ENCODE data around the gene AKAP6. TPM values are rescaled to one million over a fixed set of nuclear protein-coding genes. Genes with fewer than 3 reads are reported as not detected.

AKAP6 gene
- total RNA-seq, 1 donor from 2014 or later: 600 TPM

DNA sequence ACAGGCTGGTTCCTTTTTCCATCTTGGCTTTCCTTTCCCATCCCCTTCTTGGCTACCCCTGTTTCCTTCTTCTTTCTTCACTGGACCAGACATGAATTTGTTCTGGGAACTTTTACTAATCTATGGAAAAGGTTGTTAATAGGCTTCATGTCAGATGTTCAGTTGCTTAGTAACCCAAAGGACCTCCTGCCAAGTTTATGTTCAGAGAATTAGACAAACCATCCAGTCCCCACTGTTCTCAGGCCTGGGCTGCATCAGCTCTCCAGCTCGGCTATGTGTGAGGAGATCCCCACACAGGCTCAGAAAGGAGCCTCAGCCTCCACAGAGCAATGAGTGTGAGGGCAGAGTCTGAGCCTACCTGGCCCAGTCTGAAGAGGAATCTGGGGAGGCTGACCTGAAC is 78.0 kb downstream of the AKAP6 start:
- no peak overlapping the region for H3K27ac Mint-ChIP-seq (ENCODE audit: unreplicated experiment)
- H3K4me3 Mint-ChIP-seq (ENCODE audit: unreplicated experiment): no peak overlapping the region
- peaks cover 6% of the 10 kb centered on the region for H3K27me3 Mint-ChIP-seq (ENCODE audit: unreplicated experiment)
- TF ChIP-seq, protein P1, sequence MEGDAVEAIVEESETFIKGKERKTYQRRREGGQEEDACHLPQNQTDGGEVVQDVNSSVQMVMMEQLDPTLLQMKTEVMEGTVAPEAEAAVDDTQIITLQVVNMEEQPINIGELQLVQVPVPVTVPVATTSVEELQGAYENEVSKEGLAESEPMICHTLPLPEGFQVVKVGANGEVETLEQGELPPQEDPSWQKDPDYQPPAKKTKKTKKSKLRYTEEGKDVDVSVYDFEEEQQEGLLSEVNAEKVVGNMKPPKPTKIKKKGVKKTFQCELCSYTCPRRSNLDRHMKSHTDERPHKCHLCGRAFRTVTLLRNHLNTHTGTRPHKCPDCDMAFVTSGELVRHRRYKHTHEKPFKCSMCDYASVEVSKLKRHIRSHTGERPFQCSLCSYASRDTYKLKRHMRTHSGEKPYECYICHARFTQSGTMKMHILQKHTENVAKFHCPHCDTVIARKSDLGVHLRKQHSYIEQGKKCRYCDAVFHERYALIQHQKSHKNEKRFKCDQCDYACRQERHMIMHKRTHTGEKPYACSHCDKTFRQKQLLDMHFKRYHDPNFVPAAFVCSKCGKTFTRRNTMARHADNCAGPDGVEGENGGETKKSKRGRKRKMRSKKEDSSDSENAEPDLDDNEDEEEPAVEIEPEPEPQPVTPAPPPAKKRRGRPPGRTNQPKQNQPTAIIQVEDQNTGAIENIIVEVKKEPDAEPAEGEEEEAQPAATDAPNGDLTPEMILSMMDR (IDR thresholded peaks at IDR 0.05; ENCODE audit: partially characterized antibody, unreplicated experiment): no peak
- no peak for DNase-seq
- H3K9me3 Mint-ChIP-seq (ENCODE audit: unreplicated experiment): peaks cover 11% of the 10 kb centered on the region
- no peaks in the 10 kb centered on the region for H3K36me3 Mint-ChIP-seq (ENCODE audit: unreplicated experiment)
- H3K4me1 Mint-ChIP-seq (ENCODE audit: low read depth, unreplicated experiment): peaks cover 32% of the 10 kb centered on the region

DNA sequence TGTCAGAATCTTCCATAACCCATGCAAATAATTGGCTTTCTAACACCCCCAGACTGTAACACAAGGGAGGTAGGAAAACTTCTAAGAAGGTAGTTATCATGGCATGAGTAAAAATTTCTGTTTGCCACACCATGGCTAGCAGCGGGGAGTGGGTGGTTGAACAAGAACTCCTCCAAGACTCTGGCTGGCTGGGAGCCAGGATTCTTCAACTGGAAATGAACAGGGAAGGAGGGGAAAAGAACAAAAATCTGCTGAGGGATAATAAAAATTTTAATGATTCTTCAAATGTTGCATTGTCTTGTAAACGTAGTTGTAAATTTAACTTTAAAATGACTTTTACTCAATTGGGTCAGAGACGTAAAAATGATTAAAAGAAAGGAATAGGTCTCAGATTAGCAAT is 78.9 kb downstream of the AKAP6 start:
- DNase-seq: no peak
- Mint-ChIP-seq H3K27ac (ENCODE audit: unreplicated experiment) (no peak overlapping the region), H3K4me3 (ENCODE audit: unreplicated experiment) (no peak overlapping the region), H3K27me3 (ENCODE audit: unreplicated experiment) (peaks cover 6% of the 10 kb centered on the region), H3K36me3 (ENCODE audit: unreplicated experiment) (no peaks in the 10 kb centered on the region), H3K4me1 (ENCODE audit: low read depth, unreplicated experiment) (peaks cover 38% of the 10 kb centered on the region), H3K9me3 (ENCODE audit: unreplicated experiment) (peaks cover 9% of the 10 kb centered on the region)
- TF ChIP-seq, protein P1 (IDR thresholded peaks at IDR 0.05; ENCODE audit: partially characterized antibody, unreplicated experiment): no peak

DNA sequence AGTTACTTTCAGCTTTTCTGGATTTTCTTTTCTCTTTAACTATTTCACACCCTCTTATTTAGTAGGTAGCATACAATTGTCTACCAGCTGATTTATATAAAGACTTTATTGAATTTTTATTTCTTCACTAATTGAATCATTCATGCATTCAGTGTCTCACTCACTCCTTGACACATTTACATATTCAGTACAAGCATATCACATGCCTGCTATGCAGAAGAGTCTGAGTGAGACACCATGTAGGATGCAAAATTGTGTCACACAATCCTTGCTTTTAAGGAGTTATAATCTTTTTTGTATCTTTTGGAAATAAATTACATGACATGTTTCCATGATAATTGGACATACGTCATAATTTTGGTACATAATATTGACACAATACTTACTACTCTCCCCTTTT is 83.0 kb downstream of the AKAP6 start:
- DNase-seq: no peak
- TF ChIP-seq, protein P1 (IDR thresholded peaks at IDR 0.05; ENCODE audit: partially characterized antibody, unreplicated experiment): no peak
- Mint-ChIP-seq H3K27ac (ENCODE audit: unreplicated experiment) (peak overlapping the region; percentile 38), H3K36me3 (ENCODE audit: unreplicated experiment) (no peaks in the 10 kb centered on the region), H3K27me3 (ENCODE audit: unreplicated experiment) (no peaks in the 10 kb centered on the region), H3K9me3 (ENCODE audit: unreplicated experiment) (peaks cover 3% of the 10 kb centered on the region), H3K4me3 (ENCODE audit: unreplicated experiment) (no peak overlapping the region), H3K4me1 (ENCODE audit: low read depth, unreplicated experiment) (peaks cover 36% of the 10 kb centered on the region)

DNA sequence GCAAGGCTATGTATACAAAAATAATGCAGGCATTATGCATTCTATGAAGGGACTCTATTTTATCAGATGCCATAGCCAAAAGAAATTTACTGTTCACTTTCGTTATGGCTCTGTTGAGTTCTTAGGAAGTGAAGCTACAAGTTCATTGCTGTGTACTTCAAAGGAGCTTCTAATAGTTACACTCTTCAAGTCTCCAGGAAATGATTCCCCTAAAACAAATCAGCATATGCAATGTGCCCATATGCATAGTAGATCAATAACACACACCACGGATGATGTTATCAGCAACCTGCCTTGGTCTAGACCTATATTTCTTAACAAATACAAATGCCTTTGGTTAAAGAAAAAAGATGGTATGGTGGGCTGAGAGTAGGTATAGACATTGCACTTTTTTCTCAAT is 83.4 kb downstream of the AKAP6 start:
- peak overlapping the region; percentile 38 for H3K27ac Mint-ChIP-seq (ENCODE audit: unreplicated experiment)
- H3K9me3 Mint-ChIP-seq (ENCODE audit: unreplicated experiment): peaks cover 2% of the 10 kb centered on the region
- peaks cover 35% of the 10 kb centered on the region for H3K4me1 Mint-ChIP-seq (ENCODE audit: low read depth, unreplicated experiment)

DNA sequence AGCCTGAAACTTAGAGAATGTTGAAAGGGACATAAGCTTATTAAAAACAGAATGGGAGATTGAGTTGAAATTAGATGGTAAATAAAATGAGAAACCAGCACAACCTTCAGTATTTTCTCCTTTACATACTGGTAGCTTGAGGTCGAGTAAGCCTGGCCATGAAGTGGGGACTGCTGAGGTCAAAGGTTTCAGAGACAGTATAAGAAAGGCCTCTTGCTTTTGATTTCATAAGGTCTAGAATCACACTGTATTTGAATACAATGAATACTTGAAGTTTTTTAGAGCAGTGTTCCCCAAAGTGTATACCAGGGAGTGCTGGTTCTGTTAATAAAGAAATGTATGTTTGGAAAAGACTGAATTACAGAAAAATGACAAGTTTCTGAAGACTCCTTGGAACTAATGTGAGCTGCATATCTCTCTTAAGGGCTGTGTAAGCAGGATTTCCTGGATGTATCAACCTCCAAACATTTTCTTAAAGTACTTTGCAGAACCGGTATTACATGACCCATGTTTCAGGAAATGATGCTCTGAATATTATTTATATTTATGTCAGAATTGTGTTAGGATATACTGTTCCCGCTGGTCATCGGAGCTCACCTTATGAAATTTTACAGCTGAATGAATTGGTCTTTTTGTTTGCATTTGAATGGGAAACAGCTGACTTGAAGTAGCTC is 85.0 kb downstream of the AKAP6 start:
- no peaks in the 10 kb centered on the region for H3K27me3 Mint-ChIP-seq (ENCODE audit: unreplicated experiment)
- H3K36me3 Mint-ChIP-seq (ENCODE audit: unreplicated experiment): no peaks in the 10 kb centered on the region
- peaks cover 30% of the 10 kb centered on the region for H3K4me1 Mint-ChIP-seq (ENCODE audit: low read depth, unreplicated experiment)
- peaks cover 2% of the 10 kb centered on the region for H3K9me3 Mint-ChIP-seq (ENCODE audit: unreplicated experiment)
- peak overlapping the region; percentile 8 for H3K27ac Mint-ChIP-seq (ENCODE audit: unreplicated experiment)
- no peak overlapping the region for H3K4me3 Mint-ChIP-seq (ENCODE audit: unreplicated experiment)
- DNase-seq: no peak
- TF ChIP-seq, protein P1 (IDR thresholded peaks at IDR 0.05; ENCODE audit: partially characterized antibody, unreplicated experiment): no peak

More for the DNA sequence above, 83.4 kb downstream of the AKAP6 start:
- TF ChIP-seq, protein P1 (IDR thresholded peaks at IDR 0.05; ENCODE audit: partially characterized antibody, unreplicated experiment): no peak
- H3K4me3 Mint-ChIP-seq (ENCODE audit: unreplicated experiment): no peak overlapping the region
- no peaks in the 10 kb centered on the region for H3K27me3 Mint-ChIP-seq (ENCODE audit: unreplicated experiment)
- H3K36me3 Mint-ChIP-seq (ENCODE audit: unreplicated experiment): no peaks in the 10 kb centered on the region
- DNase-seq: no peak

Measured in glutamatergic neuron (in vitro differentiated cells).